GM10847 (cell line): Measurements from ENCODE around the gene LARP7.

Source experiments
- POLR2A ChIP-seq: IDR thresholded peaks from 2 replicates; pipeline ENCODE4 v1.6.1; 2011; ENCODE audit not compliant: insufficient read length; ENCODE audit errors: extremely low read depth

Gene LARP7

DNA sequence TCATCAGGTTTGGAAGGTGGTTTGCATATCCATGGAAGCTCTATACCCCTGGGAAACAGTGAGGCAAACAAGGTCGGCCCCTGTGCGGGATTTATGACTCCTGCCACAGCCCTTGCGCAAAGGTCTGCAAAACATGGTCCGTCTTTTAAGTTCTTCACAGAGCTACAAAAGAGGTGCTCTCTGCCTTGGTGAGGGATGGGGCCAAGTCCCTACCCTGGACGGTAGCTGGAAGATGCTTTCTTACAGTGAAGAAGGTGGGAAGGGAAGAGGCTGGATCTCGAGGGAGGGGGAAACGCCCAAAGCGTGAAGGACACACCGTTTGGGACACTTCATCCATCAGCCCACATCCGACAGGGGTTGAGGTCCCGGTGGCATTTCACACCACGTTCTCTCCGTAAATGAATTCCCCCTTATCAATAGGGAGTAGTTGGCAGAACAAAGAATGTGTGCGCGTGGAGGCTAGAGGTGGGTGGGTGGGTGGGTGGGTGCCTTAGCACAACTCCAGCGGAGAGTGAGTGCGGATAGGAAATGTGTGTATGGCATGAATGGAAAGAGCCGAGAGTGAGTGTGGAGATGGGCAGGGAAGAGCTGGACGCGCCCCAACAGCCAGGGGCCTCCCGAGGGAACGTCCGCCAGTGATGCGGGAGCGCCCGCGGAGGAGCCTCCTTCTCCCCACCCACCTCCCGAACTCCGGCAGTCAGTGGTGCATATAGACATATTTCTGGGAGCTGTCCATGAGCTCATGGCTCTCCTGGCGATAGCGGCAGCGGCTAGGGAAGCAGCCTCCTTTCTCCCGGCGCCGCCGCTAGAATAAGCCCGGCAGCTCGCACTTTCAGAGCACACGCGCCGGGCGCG is 68.3 kb downstream of the LARP7 start:
- TF ChIP-seq POLR2A: no peak

DNA sequence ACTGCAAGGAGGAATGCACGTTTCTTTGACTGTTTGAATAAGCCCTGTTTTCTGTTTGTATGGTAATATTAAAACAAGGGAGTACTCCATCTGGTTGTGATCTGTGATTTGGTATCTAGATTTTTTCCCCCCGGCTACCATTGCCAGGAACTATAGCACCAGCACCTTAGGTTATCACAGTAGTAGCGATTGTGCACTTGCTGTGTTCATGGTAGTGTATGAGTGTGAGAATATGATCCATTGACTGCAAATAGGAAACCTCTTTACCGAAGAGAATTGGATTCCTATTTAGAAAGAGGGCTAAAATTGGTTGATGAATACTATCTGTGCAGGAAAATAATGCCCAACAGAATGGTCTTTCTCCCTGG is 69.9 kb downstream of the LARP7 start:
- no peak for TF ChIP-seq POLR2A
